K562 (cell line): ENCODE measurements around the gene SREBF1. TPM values are rescaled to one million over a fixed set of nuclear protein-coding genes. Genes with fewer than 3 reads are reported as not detected.

Experiments used
- ATAC-seq: fragments of 200-7000 bp; cut with Tn5 transposase; 3 replicates; pipeline ENCODE4 v1.9.1; 2020; ENCODE audit warnings: moderate library complexity
- BruUV-seq: library from RNA; stranded (reverse); fragments of 400-500 nt; replicated peaks from 2 replicates; lab custom pipeline; 2021; lab: Mats Ljungman, UMichigan
- CTCF ChIA-PET: fragments of 300-600 bp; formaldehyde crosslinking; extraction: SDS; loops from one replicate; lab custom pipeline; 2021; ENCODE audit warnings: low intra/inter-chr PET ratio; lab: Yijun Ruan, JAX
- POLR2A ChIA-PET: fragments of 300-600, 350-650 bp; sonication (Branson Sonifier 250); formaldehyde crosslinking; extraction: SDS; loops from one replicate; lab custom pipeline; 2021; ENCODE audit warnings: antibody characterized with exemption, inconsistent platforms; lab: Yijun Ruan, JAX
- DNase-seq, 4 experiments: peaks; one replicate each; pipeline versions ENCODE4 v3.0.0 to v3.0.0-alpha.2; 2011 to 2018; ENCODE audit warnings: low spot score in 3 of 4, mixed read lengths in 3 of 4; ENCODE audit errors: extremely low read depth in 1 of 4
- FAIRE-seq: peaks from 2 replicates; lab custom pipeline; 2011; peaks lifted over from hg19 to GRCh38; lab: Jason Lieb, UNC
- H2AFZ ChIP-seq: 2 replicates; pipeline ENCODE4 v1.6.0; 2011; ENCODE audit warnings: low read depth, low read length, control low read depth, inconsistent platforms
- H3K27ac ChIP-seq: fragments of 200-600 bp; 3 replicates; pipeline ENCODE4 v1.8.0; 2011; ENCODE audit warnings: low read depth, mild to moderate bottlenecking, control low read depth, inconsistent platforms, low read length, moderate library complexity, mixed read lengths; ENCODE audit errors: extremely low read depth
- H3K27me3 ChIP-seq, 2 experiments: fragments of 300-600 bp in 1 of 2; 2 replicates in 1 of 2; 3 replicates in 1 of 2; pipeline versions ENCODE4 v1.6.0 to v1.8.0; 2011; ENCODE audit warnings: inconsistent platforms in 2 of 2, low read length in 2 of 2, mild to moderate bottlenecking in 1 of 2, mixed read lengths in 1 of 2, moderate library complexity in 1 of 2; ENCODE audit not compliant: control insufficient read depth in 2 of 2, insufficient read depth in 2 of 2
- H3K36me3 ChIP-seq: fragments of 300-600 bp; 3 replicates; pipeline ENCODE4 v1.8.0; 2011; ENCODE audit warnings: mild to moderate bottlenecking, low read length, inconsistent platforms; ENCODE audit not compliant: control insufficient read depth, insufficient read depth
- H3K4me1 ChIP-seq, 2 experiments: fragments of 200-600 bp in 1 of 2; replicated peaks in 1 of 2; 2 replicates in 1 of 2; 3 replicates in 1 of 2; pipeline versions ENCODE4 v1.5.1 to v1.8.0; 2011; ENCODE audit warnings: inconsistent platforms in 2 of 2, low read length in 2 of 2, mild to moderate bottlenecking in 1 of 2, mixed read lengths in 1 of 2, moderate library complexity in 1 of 2; ENCODE audit not compliant: control insufficient read depth in 2 of 2, insufficient read depth in 2 of 2
- H3K4me2 ChIP-seq: 2 replicates; pipeline ENCODE4 v1.6.1; 2011; ENCODE audit warnings: low read length, control low read depth, inconsistent platforms, mixed read lengths; ENCODE audit not compliant: insufficient read depth
- H3K4me3 ChIP-seq: fragments of 200-600 bp; sonication (generic), shearing (Covaris generic); 2 replicates; pipeline ENCODE4 v1.5.1; 2016; ENCODE audit warnings: control low read depth, inconsistent platforms
- H3K79me2 ChIP-seq: fragments of 200-600 bp; 3 replicates; pipeline ENCODE4 v1.8.0; 2011; ENCODE audit warnings: low read length, inconsistent platforms; ENCODE audit not compliant: control insufficient read depth, insufficient read depth
- H3K9ac ChIP-seq, 2 experiments: 2 replicates each; pipeline versions ENCODE4 v1.6.0 to v1.6.1; 2011; ENCODE audit warnings: low read depth in 2 of 2, low read length in 2 of 2, control low read depth in 1 of 2, inconsistent platforms in 1 of 2, mild to moderate bottlenecking in 1 of 2, mixed read lengths in 1 of 2; ENCODE audit not compliant: insufficient read depth in 1 of 2
- H3K9me1 ChIP-seq: one replicate; pipeline ENCODE4 v1.6.0; 2011; ENCODE audit warnings: inconsistent platforms, mild to moderate bottlenecking, low read length, moderate library complexity; ENCODE audit not compliant: control insufficient read depth, insufficient read depth
- H3K9me3 ChIP-seq: replicated peaks from 2 replicates; pipeline ENCODE4 v1.5.1; 2011; ENCODE audit warnings: low read depth, low read length, inconsistent platforms; ENCODE audit not compliant: control insufficient read depth, insufficient read depth
- H4K20me1 ChIP-seq: replicated peaks from 2 replicates; pipeline ENCODE4 v1.6.1; 2011; ENCODE audit warnings: low read length, inconsistent platforms, mixed read lengths; ENCODE audit not compliant: control insufficient read depth, insufficient read depth
- BCL6 ChIP-seq: fragments of 250-450 bp; sonication (Bioruptor Pico); IDR thresholded peaks from 2 replicates; pipeline ENCODE4 v1.4.0; 2020
- FOXJ3 ChIP-seq: sonication (generic); formaldehyde crosslinking; IDR thresholded peaks from 2 replicates; pipeline ENCODE4 v1.4.0; 2020; ENCODE audit warnings: mild to moderate bottlenecking, missing genetic modification reagents
- KLF6 ChIP-seq: fragments of 250-450 bp; sonication (Bioruptor Pico); IDR thresholded peaks from 2 replicates; pipeline ENCODE4 v1.4.0; 2020; ENCODE audit warnings: mild to moderate bottlenecking, moderate library complexity, borderline replicate concordance
- MAFG ChIP-seq: fragments of 450-650 bp; conservative IDR thresholded peaks from 2 replicates; pipeline ENCODE4 v1.6.1; 2016; ENCODE audit warnings: missing genetic modification characterization, missing compliant biosample characterization
- MIER1 ChIP-seq: fragments of 450-650 bp; IDR thresholded peaks from 2 replicates; pipeline ENCODE4 v1.6.1; 2016; ENCODE audit warnings: antibody characterized with exemption, mild to moderate bottlenecking, low read depth
- MYC ChIP-seq, 2 experiments: fragments of 250-450 bp in 1 of 2; sonication (Bioruptor Pico) in 1 of 2; IDR thresholded peaks; 2 replicates each; pipeline versions ENCODE4 v1.5.1 to v1.6.1; 2012 to 2021; ENCODE audit warnings: low read depth in 2 of 2, borderline replicate concordance in 1 of 2, improper control_type of control experiment in 1 of 2, low read length in 1 of 2, mild to moderate bottlenecking in 1 of 2, moderate library complexity in 1 of 2
- NCOA1 ChIP-seq: fragments of 450-650 bp; IDR thresholded peaks from 2 replicates; pipeline ENCODE4 v1.6.1; 2016; ENCODE audit warnings: low read depth
- NFRKB ChIP-seq: fragments of 450-650 bp; IDR thresholded peaks from 2 replicates; pipeline ENCODE4 v1.6.1; 2016; ENCODE audit warnings: low read depth
- NR2C2 ChIP-seq, 2 experiments: fragments of 200-800 bp in 1 of 2; sonication (Bioruptor generic) in 1 of 2; sonication (generic) in 1 of 2; formaldehyde crosslinking in 1 of 2; IDR thresholded peaks; 2 replicates each; pipeline versions ENCODE4 v1.6.1 to v1.8.0; 2016 to 2022; ENCODE audit warnings: mild to moderate bottlenecking in 1 of 2, missing compliant biosample characterization in 1 of 2, missing genetic modification characterization in 1 of 2, missing genetic modification reagents in 1 of 2
- SMARCA4 ChIP-seq: fragments of 450-650 bp; IDR thresholded peaks from 2 replicates; pipeline ENCODE4 v1.6.1; 2016
- SMARCE1 ChIP-seq: fragments of 450-650 bp; IDR thresholded peaks from 2 replicates; pipeline ENCODE4 v1.7.1; 2016; ENCODE audit warnings: mild to moderate bottlenecking
- TAF7 ChIP-seq: fragments of 450-650 bp; IDR thresholded peaks from 2 replicates; pipeline ENCODE4 v1.6.1; 2016; ENCODE audit warnings: missing genetic modification characterization, missing compliant biosample characterization
- ZNF146 ChIP-seq: IDR thresholded peaks from one replicate; pipeline ENCODE4 v1.6.1; 2018; ENCODE audit warnings: missing compliant biosample characterization; ENCODE audit not compliant: unreplicated experiment
- ZNF197 ChIP-seq: fragments of 200-800 bp; sonication (Bioruptor generic); IDR thresholded peaks from 2 replicates; pipeline ENCODE4 v1.6.1; 2016; ENCODE audit warnings: low read depth, missing genetic modification characterization, missing compliant biosample characterization
- ZNF239 ChIP-seq: fragments of 250-450 bp; sonication (Bioruptor Pico); IDR thresholded peaks from 2 replicates; pipeline ENCODE4 v1.4.0; 2020; ENCODE audit warnings: mild to moderate bottlenecking
- ZNF639 ChIP-seq, 2 experiments: fragments of 200-800 bp in 1 of 2; sonication (Bioruptor generic) in 1 of 2; sonication (generic) in 1 of 2; formaldehyde crosslinking in 1 of 2; IDR thresholded peaks in 1 of 2; conservative IDR thresholded peaks in 1 of 2; 2 replicates each; pipeline versions ENCODE4 v1.5.0 to v1.6.1; 2016 to 2020; ENCODE audit warnings: missing compliant biosample characterization in 1 of 2, missing genetic modification characterization in 1 of 2, missing genetic modification reagents in 1 of 2
- ZNF740 ChIP-seq, 3 experiments: fragments of 200-800 bp in 1 of 3; sonication (Bioruptor generic) in 1 of 3; sonication (generic) in 1 of 3; formaldehyde crosslinking in 1 of 3; IDR thresholded peaks; 2 replicates each; pipeline versions ENCODE4 v1.6.1 to v1.8.0; 2016 to 2022; ENCODE audit warnings: mild to moderate bottlenecking in 2 of 3, missing compliant biosample characterization in 2 of 3, missing genetic modification characterization in 2 of 3, missing genetic modification reagents in 1 of 3
- WGBS: fragments of 100-300 bp; shearing (Covaris generic); methylation state at CpG from one replicate; pipeline ENCODE4 v1.1.6; 2016; ENCODE audit warnings: low coverage, mixed read lengths; ENCODE audit not compliant: insufficient coverage; ENCODE audit errors: missing lambda C conversion rate; 5-methylcytosine and 5-hydroxymethylcytosine counted together
- in situ Hi-C: fragments of 300-500 bp; cut with MboI; formaldehyde crosslinking; loops from 4 replicates; pipeline ENCODE4 v1.15.0; 2018; ENCODE audit warnings: inconsistent platforms, mixed read lengths
- intact Hi-C: fragments of 100-400 bp; cut with micrococcal nuclease; formaldehyde crosslinking; loops from 2 replicates; pipeline ENCODE4 v1.14.2; 2022
- polyA plus RNA-seq, 8 experiments: library from polyadenylated mRNA; depleted of rRNA in 4 of 8; stranded (reverse) in 5 of 8; unstranded in 3 of 8; fragments of >200 nt; fragmentation: Nextera tagmentation in 2 of 8; fragmentation: Illumina TruSeq in 1 of 8; extraction: Ambion mirVana in 2 of 8; extraction: Trizol in 1 of 8; gene quantifications; 2 replicates each; pipeline versions ENCODE4 v1.2.1 to v1.2.3, GENCODE V29; 2011 to 2014; ENCODE audit warnings: inconsistent platforms in 1 of 8, missing spikeins in 1 of 8
- total RNA-seq, 7 experiments: library from RNA; depleted of rRNA in 6 of 7; stranded (reverse); fragments of >200 nt in 6 of 7; fragmentation: Illumina TruSeq in 2 of 7; extraction: Trizol in 2 of 7; gene quantifications; 2 replicates each; pipeline versions ENCODE4 v1.2.1 to v1.2.3, GENCODE V29; 2011 to 2021; ENCODE audit warnings: low replicate concordance in 1 of 7

Gene SREBF1
- total and polyA plus RNA-seq, 9 of the 15 experiments (the other 6 are each of a cell fraction or from before 2014, with no cell fraction given) = 1.6 to 169 (median 69.4) TPM

- Histone ChIP-seq H4K20me1 (peaks cover 20% of the 10 kb centered on the region; the same call in 1 of the 2 replicates), H3K4me1 (peaks cover 54 to 68% of the 10 kb centered on the region in 2 experiments), H3K9ac (peak overlapping the region; percentile 99), H3K79me2 (peaks cover 91% of the 10 kb centered on the region), H3K27ac (peak overlapping the region; percentile 100), H3K9me1 (no peaks in the 10 kb centered on the region), H3K36me3 (peaks cover 41% of the 10 kb centered on the region; the same call in 2 of the 3 replicates), H3K27me3 (no peaks in the 10 kb centered on the region), H3K9me3 (no peaks in the 10 kb centered on the region), H2AFZ (0 out of 2 replicates have a peak overlapping the region, but pooled peaks have one; percentile 55), H3K4me2 (peak overlapping the region; percentile 96), H3K4me3 (peak overlapping the region; percentile 94)
- ChIA-PET POLR2A (interaction anchor here (0.5 to 6.7 kb wide), 15 partner anchors 9 to 1455 kb away, joined by 3 to 102 read pairs (median 4); partner anchors contain the start of gene UBB), CTCF (no interaction called here)
- TSS peak; percentile 58 for BruUV-seq
- under 1% methylated on average over 12 of the region's 25 CpGs for WGBS
- in situ Hi-C loops (no loop called here), intact Hi-C loops (loop anchor here (2.0 kb wide), 2 partner anchors 13 to 15 kb away; no protein-coding TSS in a partner anchor)
- no peak for DNase-seq
- no peak for FAIRE-seq
- no peak for ATAC-seq
- 0 out of 2 replicates have a peak, but pooled peaks have one; percentile 30 for TF ChIP-seq NCOA1
- no peak for TF ChIP-seq NR2C2 (CRISPR knock-in tag; IDR thresholded peaks at IDR 0.05)
- 0 out of 2 replicates have a peak, but pooled peaks have one; percentile 52 for TF ChIP-seq NR2C2 (tag; IDR thresholded peaks at IDR 0.05)
- no peak for TF ChIP-seq FOXJ3
- peak; percentile 38; the same call in 1 of the 2 replicates for TF ChIP-seq SMARCA4
- TF ChIP-seq ZNF639 (CRISPR knock-in tag; conservative IDR thresholded peaks at IDR 0.05 in 1 of 2, IDR thresholded peaks at IDR 0.05 in 1 of 2) = peak in 1 of 2 experiments; percentile 74; a peak in 2 of 4 replicates
- TF ChIP-seq SMARCE1 = peak; percentile 37
- TF ChIP-seq NFRKB = peak; percentile 56; the same call in 1 of the 2 replicates
- no peak for TF ChIP-seq MAFG (tag)
- TF ChIP-seq ZNF740 (CRISPR knock-in tag; IDR thresholded peaks at IDR 0.05) = no peak
- no peak for TF ChIP-seq ZNF740 (tag; IDR thresholded peaks at IDR 0.05)
- TF ChIP-seq MYC (IDR thresholded peaks at IDR 0.05; ENCODE audit: low read depth, low read length) = no peak
- 0 out of 2 replicates have a peak, but pooled peaks have one; percentile 12 for TF ChIP-seq MYC (CRISPR knock-in tag; IDR thresholded peaks at IDR 0.05; ENCODE audit: borderline replicate concordance, low read depth)
- no peak for TF ChIP-seq ZNF239 (CRISPR knock-in tag)
- 0 out of 2 replicates have a peak, but pooled peaks have one; percentile 56 for TF ChIP-seq BCL6 (CRISPR knock-in tag)
- TF ChIP-seq ZNF146 (CRISPR knock-in tag) = no peak
- TF ChIP-seq MIER1 = 0 out of 2 replicates have a peak, but pooled peaks have one; percentile 62
- peak; percentile 34; the same call in 1 of the 2 replicates for TF ChIP-seq ZNF197 (CRISPR knock-in tag)
- TF ChIP-seq KLF6 (CRISPR knock-in tag) = peak; percentile 40; the same call in 1 of the 2 replicates
- peak; percentile 3; the same call in 1 of the 2 replicates for TF ChIP-seq TAF7 (tag)
These were observed 1.2 kb downstream of the SREBF1 start for GRCh38 chr17:17835415-17836249.
